Stimulated activated CD8-positive, alpha-beta memory T cell treated with anti-CD3 and anti-CD28 coated beads, Interleukin-7, amount 100 ng/mL, for 24 hours (primary cell): ENCODE data around the gene CSF1.

Experiments
- DNase-seq: peaks from one replicate; pipeline ENCODE4 v3.0.0-alpha.2; 2020; ENCODE audit warnings: low read depth

Gene CSF1

DNA sequence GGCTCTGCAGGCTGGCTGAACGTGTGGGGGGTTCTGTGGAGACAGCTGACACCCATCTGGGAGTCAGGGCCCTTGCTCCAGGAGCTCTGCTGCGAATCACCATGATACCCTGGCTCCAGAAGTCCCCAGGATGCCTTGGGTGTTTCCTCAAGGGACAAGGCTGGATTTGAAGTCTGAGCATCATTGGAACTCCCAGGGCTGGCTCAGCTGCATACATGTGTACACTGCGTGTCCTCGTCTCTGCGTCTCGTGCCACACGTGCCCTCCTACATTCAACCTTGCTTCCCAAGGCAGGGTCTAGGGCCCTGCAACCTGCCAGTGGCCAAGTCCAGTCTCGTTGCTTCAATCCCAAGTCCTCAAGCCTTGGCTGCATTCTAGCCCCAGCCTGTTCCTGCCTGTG, 11.7 kb downstream of the CSF1 start:
- DNase-seq: no peak

DNA sequence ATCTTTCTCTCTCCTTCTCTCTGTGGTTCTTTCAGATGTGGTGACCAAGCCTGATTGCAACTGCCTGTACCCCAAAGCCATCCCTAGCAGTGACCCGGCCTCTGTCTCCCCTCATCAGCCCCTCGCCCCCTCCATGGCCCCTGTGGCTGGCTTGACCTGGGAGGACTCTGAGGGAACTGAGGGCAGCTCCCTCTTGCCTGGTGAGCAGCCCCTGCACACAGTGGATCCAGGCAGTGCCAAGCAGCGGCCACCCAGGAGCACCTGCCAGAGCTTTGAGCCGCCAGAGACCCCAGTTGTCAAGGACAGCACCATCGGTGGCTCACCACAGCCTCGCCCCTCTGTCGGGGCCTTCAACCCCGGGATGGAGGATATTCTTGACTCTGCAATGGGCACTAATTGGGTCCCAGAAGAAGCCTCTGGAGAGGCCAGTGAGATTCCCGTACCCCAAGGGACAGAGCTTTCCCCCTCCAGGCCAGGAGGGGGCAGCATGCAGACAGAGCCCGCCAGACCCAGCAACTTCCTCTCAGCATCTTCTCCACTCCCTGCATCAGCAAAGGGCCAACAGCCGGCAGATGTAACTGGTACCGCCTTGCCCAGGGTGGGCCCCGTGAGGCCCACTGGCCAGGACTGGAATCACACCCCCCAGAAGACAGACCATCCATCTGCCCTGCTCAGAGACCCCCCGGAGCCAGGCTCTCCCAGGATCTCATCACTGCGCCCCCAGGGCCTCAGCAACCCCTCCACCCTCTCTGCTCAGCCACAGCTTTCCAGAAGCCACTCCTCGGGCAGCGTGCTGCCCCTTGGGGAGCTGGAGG, 12.7 kb downstream of the CSF1 start:
- DNase-seq: no peak

DNA sequence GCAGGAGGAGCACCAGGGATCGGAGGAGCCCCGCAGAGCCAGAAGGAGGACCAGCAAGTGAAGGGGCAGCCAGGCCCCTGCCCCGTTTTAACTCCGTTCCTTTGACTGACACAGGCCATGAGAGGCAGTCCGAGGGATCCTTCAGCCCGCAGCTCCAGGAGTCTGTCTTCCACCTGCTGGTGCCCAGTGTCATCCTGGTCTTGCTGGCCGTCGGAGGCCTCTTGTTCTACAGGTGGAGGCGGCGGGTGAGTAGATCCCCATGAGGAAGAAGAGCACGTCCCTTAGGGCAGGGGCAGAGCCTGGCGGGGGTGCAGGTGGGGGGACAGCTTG, 13.3 kb downstream of the CSF1 start:
- DNase-seq: no peak

DNA sequence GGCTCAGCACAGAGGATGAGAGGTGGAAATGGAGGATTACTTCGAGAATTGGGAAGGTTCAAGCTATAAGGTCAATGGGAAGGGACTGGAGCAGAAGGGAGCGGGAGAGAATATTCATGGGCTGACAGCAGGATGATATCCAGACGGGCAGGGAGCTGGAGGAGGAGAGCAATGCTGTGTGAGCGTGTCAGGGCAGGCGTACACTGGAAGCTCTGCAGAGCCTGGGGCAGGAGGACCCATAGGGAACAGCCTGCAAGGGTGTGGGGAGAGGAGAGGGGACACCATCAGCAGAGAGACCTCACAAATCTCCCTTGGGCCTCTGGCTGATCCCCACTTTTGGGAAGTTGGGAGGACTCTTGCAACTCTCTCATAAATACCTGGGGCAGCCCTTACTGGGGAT, 13.7 kb downstream of the CSF1 start:
- DNase-seq: no peak

DNA sequence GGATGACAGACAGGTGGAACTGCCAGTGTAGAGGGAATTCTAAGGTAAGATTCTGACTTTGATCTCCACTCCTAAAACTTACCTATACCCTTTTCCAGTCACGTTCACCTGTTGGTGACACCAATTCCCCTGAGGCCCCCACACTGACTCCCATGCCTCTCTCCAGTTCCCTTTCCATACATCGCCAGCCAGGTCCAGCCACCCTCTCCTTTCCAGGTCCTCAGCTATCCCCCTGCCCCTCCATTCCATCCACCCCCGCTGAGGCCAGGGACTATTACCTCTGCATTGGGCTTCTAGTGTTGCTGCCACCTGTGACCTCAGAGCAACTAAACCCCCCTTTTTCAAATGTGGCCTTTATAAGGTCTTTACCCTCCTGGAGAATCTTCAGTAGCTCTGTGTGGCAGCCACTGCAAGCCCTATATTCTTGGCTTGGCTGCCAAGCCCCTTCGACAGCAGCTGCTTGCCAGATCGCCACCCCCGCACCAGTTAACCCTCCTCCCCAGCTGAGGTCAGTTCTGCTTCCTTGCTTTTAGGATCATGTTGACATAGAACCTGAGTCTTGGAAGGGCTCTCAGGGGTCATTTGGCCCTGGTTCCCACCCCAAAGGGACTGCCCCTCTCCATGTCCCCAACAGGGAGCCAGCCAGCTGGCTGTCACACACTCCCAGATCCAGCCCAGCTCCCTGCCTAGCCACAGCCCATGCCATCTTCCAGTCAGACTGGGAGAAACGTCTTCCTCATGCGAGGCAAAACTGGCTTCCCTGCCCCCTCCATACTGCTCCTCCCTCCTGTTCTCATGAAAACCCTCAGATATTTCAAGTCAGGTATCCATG, 14.7 kb downstream of the CSF1 start:
- DNase-seq: no peak

DNA sequence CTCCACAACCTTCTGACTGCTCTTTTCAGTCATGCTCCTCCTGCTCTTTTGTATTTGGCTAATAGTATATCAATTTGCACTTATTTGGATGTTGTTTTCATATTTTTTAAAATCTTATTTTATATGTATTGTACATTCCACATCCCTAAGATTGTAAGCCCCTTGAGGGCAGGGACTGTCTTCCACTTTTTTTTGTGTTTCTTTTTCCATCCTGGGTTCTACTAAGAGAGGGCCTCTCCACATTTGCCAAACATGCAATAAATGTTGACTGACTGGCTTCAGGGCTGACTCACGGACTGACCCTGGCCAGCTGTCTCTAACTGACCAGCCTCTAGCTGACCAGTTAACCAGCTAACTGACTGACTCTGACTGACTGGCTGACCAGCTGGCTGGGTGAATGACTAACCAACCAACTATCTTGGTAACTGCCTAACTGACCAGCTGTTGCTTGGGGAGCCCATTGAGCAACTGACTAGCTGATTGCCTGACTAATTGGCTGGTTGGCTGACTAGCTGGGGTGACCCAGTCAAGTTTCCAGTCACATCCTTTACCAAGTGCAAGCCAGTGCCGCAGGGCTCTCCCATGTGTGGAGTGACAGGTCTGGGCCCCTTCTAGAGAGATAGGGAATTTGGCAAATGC, 16.1 kb downstream of the CSF1 start:
- DNase-seq: no peak

DNA sequence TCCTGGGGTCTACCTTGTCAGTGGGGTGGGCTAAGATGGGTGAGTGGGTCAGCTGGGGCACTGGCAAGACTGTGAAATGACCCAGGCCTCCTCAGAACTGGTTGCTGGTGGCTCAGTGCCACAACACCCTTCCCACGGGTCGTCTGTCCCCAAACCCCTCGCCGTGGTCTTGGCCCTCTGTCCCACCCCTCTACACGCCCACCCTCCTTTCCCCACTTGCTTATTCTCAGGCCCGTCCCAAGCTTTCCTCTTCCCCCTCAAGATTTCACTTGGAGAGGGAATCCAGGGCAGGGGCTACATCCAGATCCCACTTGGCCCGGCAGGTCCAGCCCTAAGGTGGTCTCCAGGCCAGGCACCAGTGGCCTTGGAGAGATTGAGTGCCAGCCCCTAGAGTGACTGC, 16.7 kb downstream of the CSF1 start:
- DNase-seq: no peak

DNA sequence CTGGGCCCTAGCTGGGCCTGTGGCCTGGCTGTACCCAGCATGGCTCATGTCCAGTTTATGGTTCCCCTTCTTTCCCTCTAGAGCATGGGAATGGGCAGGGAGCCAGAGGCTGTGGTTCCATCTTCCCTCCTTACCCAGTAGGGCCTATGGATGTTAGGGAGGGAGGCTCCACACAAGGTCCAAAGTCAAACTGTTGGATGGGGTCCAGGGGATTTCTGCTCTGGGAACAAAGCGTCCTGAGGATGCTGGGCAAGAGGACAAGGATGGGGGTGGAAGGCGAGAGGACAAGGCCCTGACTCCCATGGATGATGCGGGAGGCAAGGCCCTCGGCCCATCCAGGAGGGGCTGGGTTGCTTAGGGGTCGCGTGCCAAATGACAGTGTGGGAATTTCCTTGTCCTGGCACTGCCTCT, 17.3 kb downstream of the CSF1 start:
- DNase-seq: no peak

DNA sequence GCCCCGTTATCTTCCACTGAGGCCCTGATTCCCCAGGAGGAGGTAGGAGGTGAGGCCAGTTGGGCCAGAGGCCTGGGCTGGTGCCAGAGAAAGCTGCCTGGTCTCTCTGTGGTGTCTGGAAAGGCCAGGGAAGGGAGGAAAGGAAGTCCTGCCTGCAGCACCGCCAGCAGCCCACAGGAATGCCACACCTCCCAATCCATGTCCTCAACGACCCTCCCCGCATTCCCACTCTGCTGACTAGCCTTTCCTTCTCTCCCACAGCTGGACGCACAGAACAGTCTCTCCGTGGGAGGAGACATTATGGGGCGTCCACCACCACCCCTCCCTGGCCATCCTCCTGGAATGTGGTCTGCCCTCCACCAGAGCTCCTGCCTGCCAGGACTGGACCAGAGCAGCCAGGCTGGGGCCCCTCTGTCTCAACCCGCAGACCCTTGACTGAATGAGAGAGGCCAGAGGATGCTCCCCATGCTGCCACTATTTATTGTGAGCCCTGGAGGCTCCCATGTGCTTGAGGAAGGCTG, 18.0 kb downstream of the CSF1 start:
- no peak for DNase-seq

DNA sequence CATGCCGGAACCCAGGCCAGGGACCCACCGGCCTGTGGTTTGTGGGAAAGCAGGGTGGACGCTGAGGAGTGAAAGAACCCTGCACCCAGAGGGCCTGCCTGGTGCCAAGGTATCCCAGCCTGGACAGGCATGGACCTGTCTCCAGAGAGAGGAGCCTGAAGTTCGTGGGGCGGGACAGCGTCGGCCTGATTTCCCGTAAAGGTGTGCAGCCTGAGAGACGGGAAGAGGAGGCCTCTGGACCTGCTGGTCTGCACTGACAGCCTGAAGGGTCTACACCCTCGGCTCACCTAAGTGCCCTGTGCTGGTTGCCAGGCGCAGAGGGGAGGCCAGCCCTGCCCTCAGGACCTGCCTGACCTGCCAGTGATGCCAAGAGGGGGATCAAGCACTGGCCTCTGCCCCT, 18.5 kb downstream of the CSF1 start:
- DNase-seq: no peak

DNA sequence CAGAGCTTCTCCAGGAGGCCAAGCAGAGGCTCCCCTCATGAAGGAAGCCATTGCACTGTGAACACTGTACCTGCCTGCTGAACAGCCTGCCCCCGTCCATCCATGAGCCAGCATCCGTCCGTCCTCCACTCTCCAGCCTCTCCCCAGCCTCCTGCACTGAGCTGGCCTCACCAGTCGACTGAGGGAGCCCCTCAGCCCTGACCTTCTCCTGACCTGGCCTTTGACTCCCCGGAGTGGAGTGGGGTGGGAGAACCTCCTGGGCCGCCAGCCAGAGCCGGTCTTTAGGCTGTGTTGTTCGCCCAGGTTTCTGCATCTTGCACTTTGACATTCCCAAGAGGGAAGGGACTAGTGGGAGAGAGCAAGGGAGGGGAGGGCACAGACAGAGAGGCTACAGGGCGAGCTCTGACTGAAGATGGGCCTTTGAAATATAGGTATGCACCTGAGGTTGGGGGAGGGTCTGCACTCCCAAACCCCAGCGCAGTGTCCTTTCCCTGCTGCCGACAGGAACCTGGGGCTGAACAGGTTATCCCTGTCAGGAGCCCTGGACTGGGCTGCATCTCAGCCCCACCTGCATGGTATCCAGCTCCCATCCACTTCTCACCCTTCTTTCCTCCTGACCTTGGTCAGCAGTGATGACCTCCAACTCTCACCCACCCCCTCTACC, 19.1 kb downstream of the CSF1 start:
- DNase-seq: no peak

DNA sequence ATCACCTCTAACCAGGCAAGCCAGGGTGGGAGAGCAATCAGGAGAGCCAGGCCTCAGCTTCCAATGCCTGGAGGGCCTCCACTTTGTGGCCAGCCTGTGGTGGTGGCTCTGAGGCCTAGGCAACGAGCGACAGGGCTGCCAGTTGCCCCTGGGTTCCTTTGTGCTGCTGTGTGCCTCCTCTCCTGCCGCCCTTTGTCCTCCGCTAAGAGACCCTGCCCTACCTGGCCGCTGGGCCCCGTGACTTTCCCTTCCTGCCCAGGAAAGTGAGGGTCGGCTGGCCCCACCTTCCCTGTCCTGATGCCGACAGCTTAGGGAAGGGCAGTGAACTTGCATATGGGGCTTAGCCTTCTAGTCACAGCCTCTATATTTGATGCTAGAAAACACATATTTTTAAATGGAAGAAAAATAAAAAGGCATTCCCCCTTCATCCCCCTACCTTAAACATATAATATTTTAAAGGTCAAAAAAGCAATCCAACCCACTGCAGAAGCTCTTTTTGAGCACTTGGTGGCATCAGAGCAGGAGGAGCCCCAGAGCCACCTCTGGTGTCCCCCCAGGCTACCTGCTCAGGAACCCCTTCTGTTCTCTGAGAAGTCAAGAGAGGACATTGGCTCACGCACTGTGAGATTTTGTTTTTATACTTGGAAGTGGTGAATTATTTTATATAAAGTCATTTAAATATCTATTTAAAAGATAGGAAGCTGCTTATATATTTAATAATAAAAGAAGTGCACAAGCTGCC, 19.8 kb downstream of the CSF1 start:
- no peak for DNase-seq

DNA sequence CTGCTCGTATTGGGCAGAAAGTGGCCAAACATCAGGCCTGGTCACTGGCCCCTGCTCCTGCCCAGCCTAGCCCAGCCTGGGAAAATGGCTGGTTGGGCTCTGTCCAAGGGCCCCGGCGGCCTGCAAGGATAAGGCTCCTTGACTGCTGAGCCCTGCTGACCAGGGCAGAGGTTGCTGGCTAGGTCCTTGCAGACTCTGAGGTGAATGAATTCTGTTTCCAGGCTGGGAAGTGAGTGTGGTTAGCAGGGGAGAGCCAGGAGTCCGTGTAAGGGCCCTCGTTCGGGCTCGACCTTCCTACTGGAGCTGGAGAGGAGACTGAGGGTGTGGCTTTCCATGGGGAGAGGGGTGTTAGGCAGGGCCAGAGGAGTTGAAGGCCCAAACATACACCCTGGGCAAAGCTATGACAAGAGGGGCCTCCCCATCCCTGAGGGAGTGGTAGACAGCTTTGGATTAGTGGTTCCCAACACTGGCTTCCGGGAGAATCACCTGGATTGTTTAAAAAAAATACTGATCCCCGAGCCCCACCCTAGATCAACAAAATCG, 20.6 kb downstream of the CSF1 start:
- no peak for DNase-seq

DNA sequence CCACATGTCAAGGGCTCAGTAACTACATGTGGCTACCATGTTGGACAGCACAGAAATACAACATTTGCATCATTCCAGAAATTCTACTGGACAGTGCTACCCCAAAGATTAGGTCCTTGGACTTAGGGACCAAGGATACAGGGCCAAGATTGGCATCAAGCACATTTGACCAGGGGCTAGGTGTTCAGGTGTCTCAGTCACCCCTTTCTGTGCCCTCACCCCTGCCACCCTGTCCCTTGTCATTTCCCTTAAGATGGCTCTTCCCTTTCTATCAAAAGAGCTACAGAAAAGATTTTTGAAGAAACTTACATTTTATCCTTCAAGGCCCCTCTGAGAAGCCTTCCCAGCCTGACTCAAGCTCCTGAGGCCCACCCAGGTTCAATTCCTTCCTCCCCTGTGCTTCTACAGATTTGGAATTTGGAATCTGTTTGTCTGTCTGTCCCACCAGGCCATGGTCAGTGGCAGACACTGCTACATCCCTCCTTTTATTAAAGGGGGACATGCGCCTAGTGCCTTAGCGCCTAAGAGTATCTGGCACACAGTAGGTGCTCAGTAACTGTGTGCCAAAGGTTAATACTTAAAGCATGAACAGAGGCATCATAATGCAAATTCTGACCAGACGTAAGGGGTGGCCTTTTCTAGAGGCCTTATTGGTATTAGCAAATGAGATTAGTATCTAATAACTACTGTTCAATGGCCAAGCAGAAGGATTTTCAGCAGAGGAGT, 21.4 kb downstream of the CSF1 start:
- no peak for DNase-seq

DNA sequence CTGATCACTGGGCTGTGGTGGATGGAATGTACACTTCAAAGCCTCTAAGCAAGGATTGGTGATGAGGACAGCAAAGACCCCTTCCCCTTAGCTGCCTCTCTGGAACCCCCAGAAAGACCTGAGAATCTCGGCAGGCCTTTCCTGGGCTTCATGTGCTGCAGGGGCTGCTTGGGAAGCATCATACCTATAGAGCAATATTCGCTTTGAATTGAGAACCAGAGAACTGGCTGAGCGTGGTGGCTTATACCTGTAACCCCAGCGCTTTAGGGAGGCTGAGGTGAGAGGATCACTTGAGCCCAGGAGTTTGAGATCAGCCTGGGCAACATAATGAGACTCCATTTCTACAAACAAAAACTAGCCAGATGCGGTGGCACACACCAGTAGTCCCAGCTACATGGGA, 22.0 kb downstream of the CSF1 start:
- no peak for DNase-seq

DNA sequence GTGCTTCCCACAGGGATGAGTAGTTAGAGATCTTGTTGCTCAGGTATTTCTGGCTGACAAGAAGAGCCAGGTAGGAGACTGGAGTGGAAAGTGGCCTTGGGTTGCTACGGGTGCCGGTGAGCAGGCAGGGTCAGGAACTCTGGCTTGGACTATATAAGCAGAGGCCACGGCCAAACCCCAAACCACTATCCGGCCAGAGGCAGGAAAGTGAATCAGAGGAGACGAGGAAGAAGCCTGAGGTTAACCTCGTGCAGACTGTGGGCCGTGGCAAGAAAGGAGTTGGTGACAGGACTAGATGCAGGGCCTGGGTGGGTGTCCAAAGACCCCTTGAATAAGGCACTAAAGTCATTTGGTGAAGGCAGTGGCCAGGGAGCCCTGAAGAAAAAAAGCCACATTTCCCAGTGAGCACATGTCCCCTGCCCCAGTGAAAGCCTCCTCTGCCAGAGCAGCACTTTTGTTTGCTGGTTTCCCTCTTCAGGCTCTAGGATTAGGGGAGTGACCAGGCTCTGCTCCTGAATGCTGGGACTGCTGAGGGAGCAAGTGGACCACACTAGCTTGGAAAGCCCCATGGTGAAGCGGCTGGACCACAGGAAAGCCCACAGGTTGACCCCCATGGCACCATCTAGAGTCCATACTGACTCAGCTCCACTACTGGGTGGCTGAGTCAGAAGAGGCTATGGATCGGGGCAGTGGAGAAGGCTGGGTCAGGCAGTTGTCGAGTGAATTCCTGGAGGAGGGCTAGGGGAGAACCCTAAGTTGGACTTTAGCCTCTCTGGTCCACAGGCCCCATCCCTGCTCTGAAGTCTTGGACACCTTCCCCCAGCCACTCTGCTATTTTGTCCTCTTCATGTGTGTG, 23.4 kb downstream of the CSF1 start:
- no peak for DNase-seq

DNA sequence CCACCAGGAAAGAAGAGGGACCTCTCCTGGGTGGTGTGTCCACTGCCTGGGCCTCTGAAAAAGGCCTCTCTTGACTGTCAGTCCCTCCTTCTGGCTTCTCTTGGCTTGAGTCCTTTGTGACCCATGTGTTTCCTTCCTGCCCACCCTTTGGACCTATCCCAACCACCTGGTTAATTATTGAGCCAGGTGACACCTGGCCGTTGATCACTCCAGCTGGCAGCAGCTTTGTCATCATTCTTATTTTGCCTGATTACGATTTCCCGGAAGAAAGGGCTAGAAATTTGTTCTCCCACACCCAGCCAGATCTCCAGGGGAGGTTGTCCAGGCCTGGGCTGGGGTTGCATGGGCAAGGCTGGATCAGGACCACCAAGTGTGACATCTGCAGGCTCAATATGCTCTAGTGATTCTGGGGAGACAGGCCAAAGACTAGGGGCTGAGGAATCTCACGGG, 24.8 kb downstream of the CSF1 start:
- no peak for DNase-seq

DNA sequence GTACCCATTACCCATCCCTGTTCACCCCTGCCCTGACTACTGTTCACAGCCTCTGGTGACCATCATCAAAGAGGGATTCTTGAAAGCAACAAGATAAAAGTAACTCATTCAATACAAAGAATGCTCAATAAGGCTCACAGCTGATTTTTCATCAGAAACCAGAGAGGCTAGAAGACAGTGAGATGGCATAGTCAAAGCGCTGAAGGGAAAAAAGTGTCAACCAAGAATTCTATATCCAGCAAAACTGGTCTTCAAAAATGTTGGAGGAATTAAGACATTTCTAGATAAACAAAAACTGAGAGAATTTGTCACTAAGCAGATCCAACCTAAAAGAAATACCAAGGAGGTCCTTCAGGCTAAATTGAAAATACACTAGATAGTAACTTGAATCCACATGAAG, 27.1 kb downstream of the CSF1 start:
- no peak for DNase-seq

DNA sequence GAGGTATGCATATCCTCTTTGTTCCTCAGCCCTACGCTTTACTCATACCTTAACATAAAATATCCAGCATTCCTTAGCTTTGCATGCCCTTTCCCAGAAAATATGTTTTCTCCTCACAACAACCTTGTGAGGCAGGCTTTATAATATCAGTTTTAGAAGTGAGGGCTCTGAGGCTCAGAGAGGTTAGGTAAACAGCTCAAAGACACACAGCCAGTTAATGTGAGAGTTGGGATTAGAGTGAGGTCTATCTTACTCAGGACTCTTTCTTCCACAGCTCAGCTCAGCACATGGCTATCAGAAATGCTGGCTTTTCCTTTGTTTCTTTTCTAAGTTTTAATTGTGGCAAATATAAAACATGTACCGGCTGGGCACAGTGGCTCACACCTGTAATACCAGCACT, 27.9 kb downstream of the CSF1 start:
- DNase-seq: no peak

DNA sequence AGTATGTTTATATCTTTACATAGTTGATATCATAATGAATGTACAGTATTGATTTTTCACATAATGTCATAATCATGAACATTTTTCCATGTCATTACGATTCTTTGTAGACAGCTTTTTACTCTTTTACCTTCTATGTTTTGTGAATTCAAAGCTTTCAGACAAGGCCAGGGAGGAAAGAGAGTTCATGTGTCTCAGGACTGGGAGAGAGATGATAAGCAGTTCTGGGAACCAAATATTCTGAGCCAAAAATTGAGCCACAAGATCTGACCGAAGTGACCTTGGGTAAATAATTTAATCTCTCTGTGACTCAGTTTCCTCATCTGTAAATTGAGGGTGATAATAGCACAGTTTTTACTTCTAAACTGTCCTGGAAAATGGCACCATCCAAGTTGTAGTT, 31.8 kb downstream of the CSF1 start:
- DNase-seq: no peak
